T-cell (primary cell): ENCODE measurements around the gene ECM1. TPM values are rescaled to one million over a fixed set of nuclear protein-coding genes. Genes with fewer than 3 reads are reported as not detected.

Experiments used
- ATAC-seq, 4 experiments: fragments of 200-7000 bp in 3 of 4; fragments of 150-1000 bp in 1 of 4; cut with Tn5 transposase; replicated peaks in 1 of 4; 1 replicate in 3 of 4; 2 replicates in 1 of 4; pipeline ENCODE4 v1.10.0; 2021; ENCODE audit warnings: moderate library complexity in 3 of 4, mild to moderate bottlenecking in 2 of 4, moderate number of reproducible peaks in 1 of 4
- CTCF ChIA-PET, 2 donors: fragments of 300-600 bp; sonication (Branson Sonifier 250); formaldehyde crosslinking; loops; one replicate each; lab custom pipeline; 2022; ENCODE audit warnings: antibody characterized with exemption in 2 of 2; lab: Charles Lee
- POLR2A ChIA-PET, 2 donors: fragments of 300-600 bp; sonication (Branson Sonifier 250); formaldehyde crosslinking; loops; one replicate each; lab custom pipeline; 2022; ENCODE audit warnings: antibody characterized with exemption in 2 of 2; lab: Charles Lee
- DNase-seq, 35 experiments: peaks; one replicate each; pipeline versions ENCODE4 v3.0.0 to v3.0.0-alpha.2; 2013 to 2023
- H3K27ac ChIP-seq: one replicate; pipeline ENCODE4 v1.5.1; 2013; ENCODE audit warnings: low read length
- H3K27me3 ChIP-seq, 2 experiments: replicated peaks in 1 of 2; 1 replicate in 1 of 2; 2 replicates in 1 of 2; pipeline versions ENCODE4 v1.6.1 to v1.7.0; 2013; ENCODE audit warnings: low read length in 1 of 2, mixed read lengths in 1 of 2; ENCODE audit not compliant: control insufficient read depth in 2 of 2, insufficient read depth in 2 of 2; ENCODE audit errors: extremely low read depth in 1 of 2
- H3K36me3 ChIP-seq, 2 donors: 1 replicate in 1 of 2; 2 replicates in 1 of 2; pipeline versions ENCODE4 v1.6.1 to v1.7.0; 2013; ENCODE audit warnings: low read length in 1 of 2; ENCODE audit not compliant: control insufficient read depth in 2 of 2, insufficient read depth in 1 of 2; ENCODE audit errors: extremely low read depth in 1 of 2
- H3K4me1 ChIP-seq, 2 experiments: 1 replicate in 1 of 2; 2 replicates in 1 of 2; pipeline versions ENCODE4 v1.6.1 to v1.7.0; 2013; ENCODE audit warnings: low read length in 2 of 2, mixed read lengths in 1 of 2; ENCODE audit not compliant: insufficient read depth in 2 of 2, control insufficient read depth in 1 of 2; ENCODE audit errors: extremely low read depth in 1 of 2
- H3K4me3 ChIP-seq, 2 donors: 1 replicate in 1 of 2; 2 replicates in 1 of 2; pipeline versions ENCODE4 v1.5.1 to v1.7.0; 2013; ENCODE audit warnings: mild to moderate bottlenecking in 2 of 2, low read length in 1 of 2, moderate library complexity in 1 of 2; ENCODE audit not compliant: control insufficient read depth in 1 of 2; ENCODE audit errors: extremely low read depth in 1 of 2
- H3K9me3 ChIP-seq: 2 replicates; pipeline ENCODE4 v1.7.0; 2013
- H3K27ac Mint-ChIP-seq, 2 donors: one replicate each; pipeline ENCODE4 v1.8.0; 2020 to 2021; ENCODE audit warnings: mild to moderate bottlenecking in 2 of 2, mixed read lengths in 2 of 2
- H3K27me3 Mint-ChIP-seq, 2 donors: one replicate each; pipeline ENCODE4 v1.8.0; 2021 to 2022; ENCODE audit warnings: mixed read lengths in 2 of 2
- H3K36me3 Mint-ChIP-seq: one replicate; pipeline ENCODE4 v1.8.0; 2021; ENCODE audit warnings: mixed read lengths
- H3K4me1 Mint-ChIP-seq, 3 donors: one replicate each; pipeline ENCODE4 v1.8.0; 2020 to 2022; ENCODE audit warnings: mixed read lengths in 3 of 3, mild to moderate bottlenecking in 1 of 3
- H3K4me3 Mint-ChIP-seq, 3 donors: one replicate each; pipeline ENCODE4 v1.8.0; 2020 to 2022; ENCODE audit warnings: mild to moderate bottlenecking in 3 of 3, mixed read lengths in 3 of 3, moderate library complexity in 3 of 3
- H3K9me3 Mint-ChIP-seq, 3 donors: one replicate each; pipeline ENCODE4 v1.8.0; 2020 to 2022; ENCODE audit warnings: mixed read lengths in 3 of 3
- WGBS: methylation state at CpG from one replicate; pipeline ENCODE4 v1.1.5; 2013; ENCODE audit warnings: missing lambda C conversion rate; ENCODE audit not compliant: insufficient coverage; 5-methylcytosine and 5-hydroxymethylcytosine counted together
- total RNA-seq, 35 experiments: library from RNA in 6 of 35; stranded (reverse) in 6 of 35; fragments of 120-200 nt in 1 of 35; gene quantifications; one replicate each; pipeline versions ENCODE4 v1.2.1 to v1.2.4 and lab custom pipeline; 2013 to 2026

The ECM1 gene
- total RNA-seq, 5 donors from 2014 or later (not counting 1 experiment from before 2014, with no cell fraction given) = 0.25 to 2.9 (median 1.2) TPM

DNA sequence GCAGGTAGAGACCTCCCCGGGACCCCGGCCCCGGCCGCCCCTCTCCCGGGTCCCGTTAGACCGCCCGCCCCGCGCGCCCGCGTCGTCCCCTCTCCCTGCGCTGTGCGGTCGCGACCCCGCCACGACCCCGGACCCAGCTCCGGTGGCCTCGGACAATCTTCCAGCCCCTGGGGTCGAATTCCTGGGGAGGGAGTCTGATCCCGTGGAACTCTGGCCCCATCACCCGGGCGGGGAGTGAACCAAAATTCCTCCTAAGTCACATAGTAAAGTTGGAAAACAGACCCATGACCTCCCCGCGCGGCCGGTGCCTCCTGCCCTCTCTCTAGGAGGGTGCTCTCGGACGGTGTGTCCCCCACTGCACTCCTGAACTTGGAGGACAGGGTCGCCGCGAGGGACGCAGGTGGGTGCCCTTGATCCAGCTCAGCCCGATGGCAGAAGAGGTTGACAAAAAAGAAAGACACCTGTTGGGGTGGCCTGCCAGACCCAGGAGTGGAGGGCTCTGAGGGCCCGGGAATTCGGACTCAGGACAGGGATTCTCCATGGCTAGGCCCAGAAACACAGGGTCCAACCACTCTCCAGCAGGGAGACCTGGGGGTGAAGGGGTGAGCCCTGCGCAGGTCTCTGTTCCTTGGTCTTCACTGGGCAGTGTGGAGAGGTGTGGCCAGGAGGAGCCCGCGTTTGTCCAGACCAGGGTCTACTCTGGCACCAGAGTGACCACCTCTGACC lies 41.8 kb downstream of the ECM1 start:
- H3K4me3 ChIP-seq = peak overlapping the region in 1 of 2 donors; percentile 23
- ChIA-PET CTCF (interaction anchor here in 1 of 2 donors (0.6 kb wide), 1 partner anchor 11 kb away, joined by 3 read pairs; no protein-coding TSS in a partner anchor), POLR2A (no interaction called here)
- peak in 1 of 4 experiments; percentile 2 for ATAC-seq
- 27% methylated on average over 25 of the region's 43 CpGs for WGBS
- H3K9me3 ChIP-seq = no peaks in the 10 kb centered on the region
- no peak for DNase-seq
- no peak overlapping the region for H3K27ac ChIP-seq
- H3K27ac Mint-ChIP-seq = peak overlapping the region in 1 of 2 donors; percentile 28
- H3K27me3 ChIP-seq = peaks cover 0 to 73% of the 10 kb centered on the region in 2 experiments
- H3K36me3 ChIP-seq = no peaks in the 10 kb centered on the region
- peak overlapping the region; percentile 72 to 78 (median 78) for H3K4me3 Mint-ChIP-seq
- peaks cover 19 to 29% (median 26%) of the 10 kb centered on the region in 3 donors for H3K4me1 Mint-ChIP-seq
- H3K4me1 ChIP-seq = peaks cover 0 to 31% of the 10 kb centered on the region in 2 experiments
- no peaks in the 10 kb centered on the region for H3K36me3 Mint-ChIP-seq
- H3K9me3 Mint-ChIP-seq = no peaks in the 10 kb centered on the region
- H3K27me3 Mint-ChIP-seq = peaks cover 7 to 26% of the 10 kb centered on the region in 2 donors

- Histone ChIP-seq H3K27me3 (peaks cover 0 to 65% of the 10 kb centered on the region in 2 experiments), H3K9me3 (no peaks in the 10 kb centered on the region), H3K4me3 (no peak overlapping the region), H3K4me1 (peaks cover 0 to 31% of the 10 kb centered on the region in 2 experiments), H3K27ac (no peak overlapping the region), H3K36me3 (no peaks in the 10 kb centered on the region)
- ATAC-seq = no peak
- CTCF ChIA-PET = interaction anchor here in 1 of 2 donors (0.6 kb wide), 1 partner anchor 10 kb away, joined by 3 read pairs; no protein-coding TSS in a partner anchor
- DNase-seq = no peak
- peaks cover 2% of the 10 kb centered on the region for H3K36me3 Mint-ChIP-seq
- peak overlapping the region in 2 of 3 donors; percentile 8 to 78 for H3K4me3 Mint-ChIP-seq
- peaks cover 19 to 29% (median 27%) of the 10 kb centered on the region in 3 donors for H3K4me1 Mint-ChIP-seq
- H3K27ac Mint-ChIP-seq = no peak overlapping the region
- no peaks in the 10 kb centered on the region for H3K9me3 Mint-ChIP-seq
- WGBS = 95% methylated on average over 7 of the region's 22 CpGs
- POLR2A ChIA-PET = interaction anchor here (0.7 to 1.2 kb wide), 2 partner anchors 11 to 78 kb away, joined by 4 to 6 read pairs; no protein-coding TSS in a partner anchor
- peaks cover 7 to 24% of the 10 kb centered on the region in 2 donors for H3K27me3 Mint-ChIP-seq
These were observed 42.5 kb downstream of the ECM1 start for GRCh38 chr1:150550222-150551050.

GRCh38 chr1:150551051-150551783 lies 43.3 kb downstream of the ECM1 start:
- peaks cover 19 to 32% (median 29%) of the 10 kb centered on the region in 3 donors for H3K4me1 Mint-ChIP-seq
- peak overlapping the region in 1 of 2 donors; percentile 14 for H3K27ac Mint-ChIP-seq
- 31% methylated on average over 7 of the region's 11 CpGs for WGBS
- peaks cover 0 to 4% of the 10 kb centered on the region in 2 donors for H3K36me3 ChIP-seq
- peak overlapping the region in 1 of 3 donors; percentile 78 for H3K4me3 Mint-ChIP-seq
- H3K27me3 ChIP-seq = peaks cover 0 to 58% of the 10 kb centered on the region in 2 experiments
- peaks cover 7 to 18% of the 10 kb centered on the region in 2 donors for H3K27me3 Mint-ChIP-seq
- DNase-seq (peak in 2 of 35 experiments; percentile 29 to 30), ATAC-seq (peak in 2 of 4 experiments; percentile 27 to 40)
- CTCF ChIA-PET = interaction anchor here in 1 of 2 donors (0.6 kb wide), 1 partner anchor 10 kb away, joined by 3 read pairs; no protein-coding TSS in a partner anchor
- no peak overlapping the region for H3K4me3 ChIP-seq
- no peaks in the 10 kb centered on the region for H3K9me3 Mint-ChIP-seq
- POLR2A ChIA-PET = interaction anchor here (0.7 to 1.2 kb wide), 2 partner anchors 10 to 78 kb away, joined by 4 to 6 read pairs; no protein-coding TSS in a partner anchor
- H3K36me3 Mint-ChIP-seq = peaks cover 5% of the 10 kb centered on the region
- H3K27ac ChIP-seq = no peak overlapping the region
- H3K9me3 ChIP-seq = no peaks in the 10 kb centered on the region
- H3K4me1 ChIP-seq = peaks cover 0 to 31% of the 10 kb centered on the region in 2 experiments

DNA sequence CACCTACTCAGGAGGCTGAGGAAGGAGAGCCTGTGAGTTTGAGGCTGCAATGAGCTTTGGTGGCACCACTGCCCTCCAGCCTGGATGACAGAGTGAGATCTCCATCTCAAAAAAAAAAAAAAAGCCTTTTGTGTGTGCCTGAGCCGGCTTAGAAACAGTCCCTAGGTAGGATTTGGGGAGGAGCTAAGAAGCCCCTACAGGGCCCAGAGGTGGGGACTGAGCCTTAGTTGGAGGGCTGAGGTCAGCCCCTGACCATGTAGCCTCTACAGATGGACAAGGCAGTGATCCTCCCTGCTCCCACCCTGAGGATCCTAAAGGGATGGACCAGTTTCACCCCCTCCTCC lies 43.8 kb downstream of the ECM1 start:
- Histone ChIP-seq H3K4me3 (no peak overlapping the region), H3K4me1 (peaks cover 0 to 31% of the 10 kb centered on the region in 2 experiments), H3K36me3 (peaks cover 0 to 4% of the 10 kb centered on the region in 2 donors), H3K9me3 (no peaks in the 10 kb centered on the region), H3K27ac (no peak overlapping the region), H3K27me3 (peaks cover 0 to 53% of the 10 kb centered on the region in 2 experiments)
- H3K9me3 Mint-ChIP-seq = no peaks in the 10 kb centered on the region
- DNase-seq (no peak), ATAC-seq (no peak)
- WGBS = no CpG with 5 or more reads among the region's 1 CpG
- peaks cover 19 to 32% (median 29%) of the 10 kb centered on the region in 3 donors for H3K4me1 Mint-ChIP-seq
- H3K36me3 Mint-ChIP-seq = peaks cover 5% of the 10 kb centered on the region
- H3K27me3 Mint-ChIP-seq = peaks cover 3 to 12% of the 10 kb centered on the region in 2 donors
- CTCF ChIA-PET = interaction anchor here (0.6 kb wide), 2 partner anchors 9 to 32 kb away, joined by 3 read pairs; no protein-coding TSS in a partner anchor
- H3K27ac Mint-ChIP-seq = no peak overlapping the region
- POLR2A ChIA-PET = interaction anchor here in 1 of 2 donors (0.5 to 1.2 kb wide), 3 partner anchors 9 to 585 kb away, joined by 4 to 6 read pairs (median 4); no protein-coding TSS in a partner anchor
- no peak overlapping the region for H3K4me3 Mint-ChIP-seq

DNA sequence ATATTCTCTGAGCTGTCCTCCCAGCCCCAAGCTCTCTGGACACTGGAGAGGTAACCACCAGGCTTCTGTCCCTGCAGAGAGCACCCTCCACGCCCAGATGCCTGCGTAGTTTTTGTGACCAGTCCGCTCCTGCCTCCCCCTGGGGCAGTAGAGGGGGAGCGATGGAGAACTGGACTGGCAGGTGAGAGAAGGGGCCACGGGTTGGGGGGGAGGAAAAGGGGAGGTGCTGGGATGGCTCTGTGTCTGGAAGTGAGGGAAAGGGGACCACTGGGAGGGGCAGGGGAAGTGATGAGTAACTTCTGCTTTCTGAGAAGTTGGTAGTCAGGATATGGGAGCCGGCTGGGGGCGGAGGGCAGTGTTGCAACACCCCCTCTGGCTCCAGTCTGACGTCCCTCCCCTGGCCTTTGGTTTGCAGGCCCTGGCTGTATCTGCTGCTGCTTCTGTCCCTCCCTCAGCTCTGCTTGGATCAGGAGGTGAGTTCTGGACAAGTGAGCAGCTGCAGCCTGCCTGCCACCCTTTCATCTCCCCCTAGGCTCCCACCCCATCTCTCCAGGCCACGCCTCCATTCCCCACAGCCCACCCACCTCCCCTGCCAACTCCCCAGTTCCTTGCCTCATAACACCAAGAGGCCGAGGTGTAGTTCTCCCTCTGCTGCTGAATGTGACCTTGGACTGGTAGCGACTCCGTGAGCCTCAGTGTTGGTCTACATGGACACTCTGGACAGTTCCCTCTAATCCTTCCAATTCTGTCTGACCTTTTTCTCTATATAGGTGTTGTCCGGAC lies 44.4 kb downstream of the ECM1 start:
- Histone ChIP-seq H3K27ac (no peak overlapping the region), H3K9me3 (no peaks in the 10 kb centered on the region), H3K4me1 (peaks cover 0 to 31% of the 10 kb centered on the region in 2 experiments), H3K27me3 (peaks cover 0 to 48% of the 10 kb centered on the region in 2 experiments), H3K36me3 (peaks cover 0 to 4% of the 10 kb centered on the region in 2 donors), H3K4me3 (no peak overlapping the region)
- H3K9me3 Mint-ChIP-seq = no peaks in the 10 kb centered on the region
- ChIA-PET CTCF (interaction anchor here in 1 of 2 donors (0.6 kb wide), 1 partner anchor 31 kb away, joined by 3 read pairs; no protein-coding TSS in a partner anchor), POLR2A (interaction anchor here in 1 of 2 donors (0.5 to 1.2 kb wide), 3 partner anchors 9 to 586 kb away, joined by 4 to 6 read pairs (median 4); no protein-coding TSS in a partner anchor)
- H3K36me3 Mint-ChIP-seq = peaks cover 5% of the 10 kb centered on the region
- no peak overlapping the region for H3K27ac Mint-ChIP-seq
- no peak overlapping the region for H3K4me3 Mint-ChIP-seq
- H3K27me3 Mint-ChIP-seq = peaks cover 0 to 8% of the 10 kb centered on the region in 2 donors
- ATAC-seq (no peak), DNase-seq (peak in 1 of 35 experiments; percentile 43)
- H3K4me1 Mint-ChIP-seq = peaks cover 19 to 32% (median 29%) of the 10 kb centered on the region in 3 donors
- 48% methylated on average over 10 of the region's 13 CpGs for WGBS
